CD14-positive monocyte (primary cell): ENCODE measurements around the gene GABRB2. TPM values are rescaled to one million over a fixed set of nuclear protein-coding genes. Genes with fewer than 3 reads are reported as not detected.

ENCODE experiments used
- DNase-seq, 3 donors: peaks; one replicate each; pipeline ENCODE4 v3.0.0-alpha.2; 2011 to 2022
- H2AFZ ChIP-seq: 2 replicates; pipeline ENCODE4 v1.6.0; 2012; ENCODE audit warnings: mild to moderate bottlenecking, low read depth, low read length, inconsistent platforms; ENCODE audit not compliant: insufficient read depth, poor library complexity, severe bottlenecking
- H3K27ac ChIP-seq, 2 donors: 1 replicate in 1 of 2; 2 replicates in 1 of 2; pipeline ENCODE4 v1.5.1; 2012 to 2013; ENCODE audit warnings: low read length in 2 of 2, control low read depth in 1 of 2, inconsistent platforms in 1 of 2, low read depth in 1 of 2, mild to moderate bottlenecking in 1 of 2
- H3K27me3 ChIP-seq, 2 donors: one replicate each; pipeline versions ENCODE4 v1.6.0 to v1.6.1; 2011 to 2013; ENCODE audit warnings: low read length in 2 of 2; ENCODE audit not compliant: control insufficient read depth in 2 of 2, insufficient read depth in 2 of 2
- H3K36me3 ChIP-seq, 2 donors: replicated peaks in 1 of 2; 1 replicate in 1 of 2; 2 replicates in 1 of 2; pipeline versions ENCODE4 v1.5.1 to v1.6.1; 2012 to 2013; ENCODE audit warnings: low read length in 2 of 2, control low read depth in 1 of 2, inconsistent platforms in 1 of 2, mild to moderate bottlenecking in 1 of 2; ENCODE audit not compliant: insufficient read depth in 2 of 2, control insufficient read depth in 1 of 2
- H3K4me1 ChIP-seq, 2 donors: 1 replicate in 1 of 2; 2 replicates in 1 of 2; pipeline versions ENCODE4 v1.5.1 to v1.6.1; 2012 to 2013; ENCODE audit warnings: low read length in 2 of 2, control low read depth in 1 of 2, inconsistent platforms in 1 of 2, mild to moderate bottlenecking in 1 of 2, moderate library complexity in 1 of 2; ENCODE audit not compliant: insufficient read depth in 2 of 2, control insufficient read depth in 1 of 2
- H3K4me2 ChIP-seq: replicated peaks from 2 replicates; pipeline ENCODE3; 2012; ENCODE audit warnings: low read length, moderate library complexity, mild to moderate bottlenecking; ENCODE audit not compliant: poor library complexity, severe bottlenecking; ENCODE audit errors: extremely low read depth
- H3K4me3 ChIP-seq, 3 experiments: fragments of 200-600 bp in 1 of 3; sonication (generic) in 1 of 3; replicated peaks in 1 of 3; 1 replicate in 2 of 3; 2 replicates in 1 of 3; pipeline ENCODE4 v1.5.1; 2011 to 2013; ENCODE audit warnings: low read length in 3 of 3, mild to moderate bottlenecking in 3 of 3, control low read depth in 2 of 3, low read depth in 2 of 3, inconsistent platforms in 1 of 3, moderate library complexity in 1 of 3
- H3K79me2 ChIP-seq: 2 replicates; pipeline ENCODE4 v1.6.0; 2012; ENCODE audit warnings: mild to moderate bottlenecking, control low read depth, inconsistent platforms, low read length, moderate library complexity; ENCODE audit not compliant: insufficient read depth
- H3K9ac ChIP-seq: 2 replicates; pipeline ENCODE4 v1.6.0; 2017; ENCODE audit warnings: low read length, mild to moderate bottlenecking; ENCODE audit not compliant: insufficient read depth, poor library complexity, severe bottlenecking
- H3K9me3 ChIP-seq, 2 donors: replicated peaks in 1 of 2; 1 replicate in 1 of 2; 2 replicates in 1 of 2; pipeline versions ENCODE4 v1.5.1 to v1.6.1; 2012 to 2013; ENCODE audit warnings: low read length in 2 of 2, control low read depth in 1 of 2; ENCODE audit not compliant: control insufficient read depth in 1 of 2, insufficient read depth in 1 of 2
- H4K20me1 ChIP-seq: 2 replicates; pipeline ENCODE4 v1.6.0; 2012; ENCODE audit warnings: mild to moderate bottlenecking, low read length, control low read depth, moderate library complexity; ENCODE audit not compliant: insufficient read depth
- H3K27ac Mint-ChIP-seq, 7 donors: one replicate each; pipeline ENCODE4 v1.8.0; 2020; ENCODE audit warnings: mild to moderate bottlenecking in 7 of 7, mixed read lengths in 7 of 7, moderate library complexity in 6 of 7, inconsistent platforms in 2 of 7
- H3K27me3 Mint-ChIP-seq, 3 donors: one replicate each; pipeline ENCODE4 v1.8.0; 2021 to 2022; ENCODE audit warnings: low read depth in 3 of 3, mild to moderate bottlenecking in 3 of 3, mixed read lengths in 3 of 3, moderate library complexity in 3 of 3, inconsistent platforms in 1 of 3
- H3K36me3 Mint-ChIP-seq, 2 donors: one replicate each; pipeline ENCODE4 v1.8.0; 2020; ENCODE audit warnings: mixed read lengths in 2 of 2, inconsistent platforms in 1 of 2, mild to moderate bottlenecking in 1 of 2
- H3K4me1 Mint-ChIP-seq: one replicate; pipeline ENCODE4 v1.8.0; 2020; ENCODE audit warnings: mild to moderate bottlenecking, mixed read lengths
- H3K4me3 Mint-ChIP-seq, 2 donors: one replicate each; pipeline ENCODE4 v1.8.0; 2020; ENCODE audit warnings: mild to moderate bottlenecking in 2 of 2, mixed read lengths in 2 of 2, moderate library complexity in 1 of 2
- H3K9me3 Mint-ChIP-seq, 7 donors: one replicate each; pipeline ENCODE4 v1.8.0; 2020 to 2022; ENCODE audit warnings: mixed read lengths in 7 of 7, mild to moderate bottlenecking in 6 of 7, moderate library complexity in 6 of 7, inconsistent platforms in 2 of 7
- WGBS: methylation state at CpG from one replicate; pipeline ENCODE4 v1.1.5; 2013; ENCODE audit warnings: missing lambda C conversion rate; ENCODE audit not compliant: insufficient coverage; 5-methylcytosine and 5-hydroxymethylcytosine counted together
- intact Hi-C, 2 donors: fragments of 100-400 bp; cut with micrococcal nuclease; formaldehyde crosslinking; loops; one replicate each; pipeline versions ENCODE4 v1.15.0 to v1.15.1; 2023
- polyA plus RNA-seq, 3 donors: library from polyadenylated mRNA; depleted of rRNA in 1 of 3; unstranded in 2 of 3; stranded (reverse) in 1 of 3; fragments of 300-500 nt in 2 of 3; fragments of >200 nt in 1 of 3; fragmentation: Illumina TruSeq in 2 of 3; gene quantifications; 1 replicate in 2 of 3; 2 replicates in 1 of 3; pipeline ENCODE4 v1.2.3, GENCODE V29; 2012 to 2021
- TF ChIP-seq, protein P1 (sequence below): fragments of 200-600 bp; IDR thresholded peaks from one replicate; pipeline ENCODE4 v1.8.0; 2022; ENCODE audit warnings: antibody characterized with exemption, mild to moderate bottlenecking

Gene GABRB2
- polyA plus RNA-seq, 3 donors, result not detected

DNA sequence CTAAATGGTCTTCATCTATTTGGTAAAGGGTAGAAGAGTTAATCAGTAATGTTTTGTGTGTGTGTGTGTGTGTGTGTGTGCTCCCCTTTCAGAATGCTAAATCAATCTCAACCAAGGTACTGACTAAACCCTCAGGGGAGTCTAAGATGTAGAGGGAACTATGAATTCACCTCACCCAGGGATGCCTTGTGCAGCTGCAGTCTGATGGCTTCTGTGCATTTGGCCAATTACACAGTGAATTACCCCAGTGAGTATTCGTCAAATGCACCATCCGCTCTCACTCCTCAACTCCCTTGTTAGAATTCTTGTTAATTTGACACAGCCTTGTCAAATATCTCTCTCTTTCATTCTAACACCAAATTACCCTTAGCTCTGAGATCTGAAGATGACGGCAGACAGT, 234.6 kb downstream of the GABRB2 start:
- no peaks in the 10 kb centered on the region for H3K4me1 ChIP-seq
- H3K4me3 Mint-ChIP-seq, result no peak overlapping the region
- no peak overlapping the region for H3K27ac Mint-ChIP-seq
- H3K9ac ChIP-seq, result no peak overlapping the region
- H3K36me3 Mint-ChIP-seq, result no peaks in the 10 kb centered on the region
- TF ChIP-seq, protein P1, sequence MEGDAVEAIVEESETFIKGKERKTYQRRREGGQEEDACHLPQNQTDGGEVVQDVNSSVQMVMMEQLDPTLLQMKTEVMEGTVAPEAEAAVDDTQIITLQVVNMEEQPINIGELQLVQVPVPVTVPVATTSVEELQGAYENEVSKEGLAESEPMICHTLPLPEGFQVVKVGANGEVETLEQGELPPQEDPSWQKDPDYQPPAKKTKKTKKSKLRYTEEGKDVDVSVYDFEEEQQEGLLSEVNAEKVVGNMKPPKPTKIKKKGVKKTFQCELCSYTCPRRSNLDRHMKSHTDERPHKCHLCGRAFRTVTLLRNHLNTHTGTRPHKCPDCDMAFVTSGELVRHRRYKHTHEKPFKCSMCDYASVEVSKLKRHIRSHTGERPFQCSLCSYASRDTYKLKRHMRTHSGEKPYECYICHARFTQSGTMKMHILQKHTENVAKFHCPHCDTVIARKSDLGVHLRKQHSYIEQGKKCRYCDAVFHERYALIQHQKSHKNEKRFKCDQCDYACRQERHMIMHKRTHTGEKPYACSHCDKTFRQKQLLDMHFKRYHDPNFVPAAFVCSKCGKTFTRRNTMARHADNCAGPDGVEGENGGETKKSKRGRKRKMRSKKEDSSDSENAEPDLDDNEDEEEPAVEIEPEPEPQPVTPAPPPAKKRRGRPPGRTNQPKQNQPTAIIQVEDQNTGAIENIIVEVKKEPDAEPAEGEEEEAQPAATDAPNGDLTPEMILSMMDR, result no peak
- H3K27me3 ChIP-seq, result no peaks in the 10 kb centered on the region
- no peaks in the 10 kb centered on the region for H4K20me1 ChIP-seq
- no peaks in the 10 kb centered on the region for H3K36me3 ChIP-seq
- no peaks in the 10 kb centered on the region for H3K9me3 ChIP-seq
- H3K4me1 Mint-ChIP-seq, result no peaks in the 10 kb centered on the region
- intact Hi-C loops, result no loop called here
- H3K9me3 Mint-ChIP-seq, result peaks cover 0 to 10% (median 3%) of the 10 kb centered on the region in 7 donors
- H2AFZ ChIP-seq, result no peak overlapping the region
- H3K27me3 Mint-ChIP-seq, result no peaks in the 10 kb centered on the region
- no peak overlapping the region for H3K4me3 ChIP-seq
- WGBS, result no CpG with 5 or more reads among the region's 3 CpGs
- H3K27ac ChIP-seq, result no peak overlapping the region
- no peak for DNase-seq
- no peaks in the 10 kb centered on the region for H3K79me2 ChIP-seq
- no peak overlapping the region for H3K4me2 ChIP-seq

DNA sequence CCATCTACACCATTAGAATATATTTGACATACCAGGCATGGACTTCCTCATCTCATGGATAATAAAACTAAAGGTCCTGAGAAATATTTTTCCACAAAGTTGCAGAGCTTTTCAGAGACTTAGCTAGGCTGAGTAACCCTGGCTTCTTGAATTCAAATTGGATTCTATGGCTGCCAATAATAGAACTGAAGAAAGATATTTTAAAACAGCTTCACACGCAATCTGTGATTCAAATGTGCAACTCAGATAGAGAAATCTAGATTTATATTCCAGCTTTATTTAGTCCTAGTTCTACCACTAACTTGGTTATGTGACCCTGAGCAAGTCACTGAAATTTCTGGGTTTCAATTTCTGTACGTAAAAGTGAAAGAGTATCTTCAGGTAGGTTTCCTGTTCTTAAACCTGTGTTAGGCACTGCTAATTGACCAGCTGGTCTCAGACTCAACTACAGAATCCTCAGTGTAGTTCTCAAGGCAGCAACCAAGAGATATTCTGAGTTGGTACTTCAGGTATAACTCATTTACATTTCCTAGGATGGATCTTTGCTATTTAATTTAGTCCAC, 235.3 kb downstream of the GABRB2 start:
- Mint-ChIP-seq H3K27me3 (no peaks in the 10 kb centered on the region), H3K27ac (no peak overlapping the region), H3K4me1 (no peaks in the 10 kb centered on the region), H3K36me3 (no peaks in the 10 kb centered on the region), H3K9me3 (peaks cover 0 to 10% (median 4%) of the 10 kb centered on the region in 7 donors), H3K4me3 (no peak overlapping the region)
- intact Hi-C loops, result no loop called here
- Histone ChIP-seq H3K27me3 (no peaks in the 10 kb centered on the region), H3K9me3 (no peaks in the 10 kb centered on the region), H3K4me1 (no peaks in the 10 kb centered on the region), H3K4me2 (no peak overlapping the region), H3K36me3 (no peaks in the 10 kb centered on the region), H3K4me3 (no peak overlapping the region), H3K9ac (no peak overlapping the region), H3K79me2 (no peaks in the 10 kb centered on the region), H2AFZ (no peak overlapping the region), H3K27ac (no peak overlapping the region), H4K20me1 (no peaks in the 10 kb centered on the region)
- WGBS, result 100% methylated on average over 1 of the region's 2 CpGs
- no peak for DNase-seq
- TF ChIP-seq, protein P1, result no peak
